NCI-H510A (cell line): ENCODE measurements around the gene PBXIP1.
"Not testable (repeated sequence)": the region's sequence is repeated elsewhere in the genome, so short reads cannot be mapped to it uniquely, and the experiment has no call there.

Experiments used
- DNase-seq: peaks from one replicate; lab custom pipeline; 2025; lab: John Stamatoyannopoulos, UW

PBXIP1 gene, protein sequence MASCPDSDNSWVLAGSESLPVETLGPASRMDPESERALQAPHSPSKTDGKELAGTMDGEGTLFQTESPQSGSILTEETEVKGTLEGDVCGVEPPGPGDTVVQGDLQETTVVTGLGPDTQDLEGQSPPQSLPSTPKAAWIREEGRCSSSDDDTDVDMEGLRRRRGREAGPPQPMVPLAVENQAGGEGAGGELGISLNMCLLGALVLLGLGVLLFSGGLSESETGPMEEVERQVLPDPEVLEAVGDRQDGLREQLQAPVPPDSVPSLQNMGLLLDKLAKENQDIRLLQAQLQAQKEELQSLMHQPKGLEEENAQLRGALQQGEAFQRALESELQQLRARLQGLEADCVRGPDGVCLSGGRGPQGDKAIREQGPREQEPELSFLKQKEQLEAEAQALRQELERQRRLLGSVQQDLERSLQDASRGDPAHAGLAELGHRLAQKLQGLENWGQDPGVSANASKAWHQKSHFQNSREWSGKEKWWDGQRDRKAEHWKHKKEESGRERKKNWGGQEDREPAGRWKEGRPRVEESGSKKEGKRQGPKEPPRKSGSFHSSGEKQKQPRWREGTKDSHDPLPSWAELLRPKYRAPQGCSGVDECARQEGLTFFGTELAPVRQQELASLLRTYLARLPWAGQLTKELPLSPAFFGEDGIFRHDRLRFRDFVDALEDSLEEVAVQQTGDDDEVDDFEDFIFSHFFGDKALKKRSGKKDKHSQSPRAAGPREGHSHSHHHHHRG

DNA sequence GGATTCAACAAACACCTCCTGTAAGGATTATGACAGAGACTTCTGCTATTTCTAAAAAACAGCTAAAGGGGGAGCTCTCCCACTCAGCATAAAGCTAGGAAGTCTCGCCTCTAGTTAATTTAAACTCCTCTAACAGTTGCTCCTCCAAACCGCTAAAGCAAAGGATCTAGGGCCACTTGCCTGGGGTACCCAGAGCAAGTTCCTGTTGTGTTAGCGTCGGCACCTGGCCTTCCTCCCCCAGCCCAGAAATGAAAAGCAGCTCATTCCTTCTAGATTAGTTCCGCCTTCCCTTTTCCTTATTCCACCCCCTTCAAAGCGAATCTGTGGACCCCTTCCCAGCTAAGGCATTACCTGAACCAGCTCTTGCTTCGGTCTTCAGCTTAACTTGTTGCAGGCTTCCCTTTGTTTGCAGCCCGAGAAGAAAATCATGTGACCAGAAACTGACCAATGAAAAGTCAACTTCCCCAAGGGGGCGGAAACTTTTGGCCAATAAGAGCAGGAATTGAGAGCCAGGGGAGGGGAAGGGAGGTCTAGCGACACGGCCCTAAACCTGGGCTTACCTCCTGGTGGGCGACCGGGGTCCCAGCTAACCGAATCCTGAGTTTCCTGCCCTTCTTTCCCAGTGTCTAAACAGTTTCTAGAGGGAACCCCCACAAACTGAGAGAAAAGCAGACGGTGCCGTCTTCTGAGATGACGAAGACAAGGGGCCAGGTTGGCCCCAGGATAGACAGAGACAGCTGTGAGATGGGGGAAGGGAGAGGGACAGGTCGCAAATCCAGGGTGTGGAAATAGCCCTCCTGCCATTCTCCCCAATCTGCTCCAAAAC lies at the start of gene PBXIP1:
Gene PBXIP1 (minus strand): TSS at position 382 of the 826 bp plus-strand sequence. CDS start 2,378 bp downstream, outside the sequence.
- DNase-seq, result peak; percentile 73

DNA sequence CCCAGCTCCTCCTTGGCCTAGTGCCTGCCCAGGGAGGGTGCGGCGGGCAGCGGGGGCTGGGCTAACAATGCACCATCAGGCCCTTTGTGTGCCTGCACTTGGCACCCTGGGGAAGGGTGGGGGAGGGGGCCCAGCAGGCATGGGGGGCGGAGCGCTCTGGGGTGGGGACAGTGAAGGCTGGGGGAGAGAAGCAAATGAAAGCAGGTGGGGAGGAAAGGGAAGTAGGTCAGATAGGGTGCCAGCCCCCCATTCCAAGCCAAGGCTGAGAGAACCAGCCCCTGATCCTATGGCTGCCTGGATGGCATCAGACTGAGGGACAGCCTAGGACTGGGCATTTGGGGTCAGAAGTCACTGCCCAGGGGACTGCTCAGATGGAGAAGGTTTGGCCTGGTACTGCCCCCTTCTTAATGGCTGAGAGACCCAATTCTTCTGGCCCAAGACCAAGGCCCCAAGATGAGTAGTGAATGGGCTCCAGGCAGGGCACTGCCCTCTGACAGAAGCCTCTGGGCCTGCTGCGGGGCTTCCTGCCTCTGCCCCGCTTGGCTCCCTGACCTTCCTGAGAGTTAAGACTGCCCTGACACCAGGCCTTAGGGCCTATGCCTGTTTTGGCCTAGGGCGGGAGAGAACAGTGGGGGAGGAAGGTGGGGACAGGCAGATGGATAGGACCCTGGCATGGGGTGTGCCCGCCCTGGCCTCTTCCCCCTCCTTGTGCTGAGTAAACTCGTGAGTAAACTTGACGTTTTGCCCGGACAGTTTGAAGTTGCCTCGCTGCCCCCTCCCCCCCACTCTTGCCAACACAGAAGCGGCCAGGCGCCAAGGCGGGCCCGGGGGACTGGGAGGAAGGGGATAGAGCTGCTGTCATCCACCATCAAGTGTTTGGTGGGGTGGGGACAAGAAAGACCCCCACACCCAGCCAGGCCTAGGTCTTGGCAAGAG lies 49.4 kb upstream of the PBXIP1 start:
- no peak for DNase-seq

DNA sequence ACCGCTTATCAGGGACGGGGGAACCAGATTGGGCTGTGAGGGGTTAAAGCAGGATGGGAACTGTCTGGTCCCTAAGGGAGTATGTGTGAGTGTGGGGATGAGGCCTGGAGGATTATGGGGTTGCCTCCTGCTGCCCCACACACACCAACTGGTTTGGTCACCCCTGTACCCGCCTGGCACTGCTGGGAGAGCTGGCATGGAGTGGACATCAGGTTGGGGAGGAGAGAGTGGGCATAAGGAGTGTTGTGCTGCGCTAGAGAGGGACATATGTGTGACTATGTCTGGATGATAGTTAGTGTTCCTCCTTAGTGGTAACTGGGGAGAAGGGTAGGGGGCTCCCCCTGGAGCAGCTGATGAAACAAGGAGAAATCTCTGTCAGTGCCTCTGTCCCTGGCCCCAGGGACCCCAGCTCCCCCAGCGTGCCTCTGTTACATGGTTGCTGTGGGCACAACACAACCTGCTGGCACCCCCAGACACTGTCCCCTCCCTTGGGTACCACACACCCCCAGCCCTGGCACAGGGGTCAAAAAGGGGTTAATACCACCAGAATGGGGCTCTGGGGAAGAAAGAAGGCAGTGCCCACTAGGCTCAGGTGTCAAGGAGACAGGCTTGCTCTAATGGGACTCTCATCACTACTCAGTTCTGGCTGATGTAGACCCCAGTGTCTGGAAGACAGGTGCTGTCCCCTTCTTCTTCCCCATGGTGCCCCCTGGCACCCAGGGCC lies 48.6 kb upstream of the PBXIP1 start:
- DNase-seq, result no peak

DNA sequence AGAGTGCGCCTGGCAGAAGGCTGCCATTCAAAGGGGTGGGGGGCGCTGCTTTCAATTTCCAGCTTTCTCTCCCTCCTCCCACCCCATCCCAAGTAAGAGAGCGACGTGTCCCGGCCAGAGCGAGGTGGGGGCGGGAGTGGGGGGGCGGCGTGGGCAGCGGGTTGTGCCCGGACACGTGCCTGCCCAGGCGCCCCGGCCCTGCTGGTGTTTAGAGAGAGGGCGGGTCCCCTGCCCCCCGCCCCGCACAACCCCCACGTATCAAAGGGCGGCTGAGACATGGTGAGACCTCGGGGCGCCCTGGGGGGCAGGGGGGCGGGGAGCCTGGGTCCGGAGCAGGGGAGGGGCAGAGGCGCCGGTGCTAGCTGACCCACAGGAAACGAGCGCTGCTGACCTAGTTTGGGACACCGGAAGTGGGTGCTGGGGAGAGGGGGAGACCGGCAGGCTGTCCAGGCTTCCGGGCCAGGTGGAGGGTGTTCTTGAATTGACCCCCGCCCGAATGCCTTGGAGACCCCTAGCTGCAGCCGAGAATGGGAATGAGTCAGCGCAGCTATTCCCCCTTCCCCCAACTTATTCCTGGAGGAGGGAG lies 48.0 kb upstream of the PBXIP1 start:
- no peak for DNase-seq

DNA sequence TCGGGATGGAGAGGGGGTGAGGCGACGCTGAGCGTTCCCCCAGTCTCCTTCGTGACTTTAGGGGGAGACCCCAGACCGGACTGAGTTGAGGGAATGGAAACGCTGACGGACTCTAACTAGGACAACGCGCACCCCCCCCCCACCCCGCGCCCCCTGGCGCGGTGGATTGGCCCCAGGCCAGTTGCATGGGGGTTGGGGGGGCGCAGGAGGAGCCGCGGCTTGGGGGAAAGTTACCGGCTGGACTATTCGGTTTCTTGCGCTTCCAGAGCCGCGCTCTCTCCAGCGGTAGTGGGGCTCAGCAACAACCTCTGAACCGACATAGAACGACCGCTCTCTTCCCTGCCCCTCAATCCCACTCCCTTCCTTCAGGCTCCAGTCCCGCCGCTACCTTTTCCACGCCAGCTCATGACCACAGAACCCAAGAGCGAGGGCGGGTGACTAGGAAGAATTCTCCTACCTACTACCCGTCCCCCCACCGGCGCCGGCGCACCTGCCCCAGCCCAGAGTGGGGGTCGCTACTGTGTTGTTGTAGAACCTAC lies 47.4 kb upstream of the PBXIP1 start:
- no peak for DNase-seq

DNA sequence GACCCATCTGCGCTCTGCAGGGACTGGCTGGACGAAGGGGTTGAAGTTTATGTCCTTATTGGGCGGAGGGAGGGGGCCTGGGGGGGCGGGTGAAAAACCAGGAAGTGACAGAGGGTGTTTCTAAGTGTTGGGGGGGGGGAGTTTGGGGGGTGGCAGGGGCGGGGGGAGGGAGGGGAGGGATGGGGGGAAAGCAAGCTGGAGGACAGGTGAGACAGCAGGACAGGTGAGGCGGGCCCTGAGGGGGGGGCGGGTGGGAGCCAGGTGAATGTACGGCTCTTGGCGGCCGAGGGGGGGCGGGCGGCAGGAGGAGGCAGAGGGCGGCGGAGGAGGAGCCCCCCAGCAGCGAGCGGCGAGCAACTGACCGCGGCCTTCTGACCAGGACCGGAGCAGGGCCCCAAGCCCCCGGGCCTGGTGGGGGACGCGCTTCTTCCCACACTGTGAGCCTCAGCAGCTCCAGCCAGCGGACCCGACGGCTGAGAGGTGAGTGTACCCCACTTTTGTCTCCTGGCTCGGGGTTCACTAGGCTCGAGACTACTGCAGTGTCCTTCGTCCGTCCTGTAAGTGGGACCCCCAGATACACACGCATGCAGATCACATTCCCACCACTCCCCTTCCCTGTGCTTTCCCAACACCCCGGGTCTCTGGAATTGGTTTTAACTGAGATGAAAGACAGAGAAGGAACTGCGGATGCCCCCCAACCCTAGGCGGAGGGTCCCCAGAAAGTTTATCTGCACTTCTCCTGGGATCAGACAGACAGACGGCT lies 46.7 kb upstream of the PBXIP1 start, which contains the start of gene ZBTB7B:
Gene ZBTB7B (plus strand): TSS at position 339 of the 763 bp plus-strand sequence. CDS start 11,859 bp downstream, outside the sequence.
- DNase-seq, result no peak

DNA sequence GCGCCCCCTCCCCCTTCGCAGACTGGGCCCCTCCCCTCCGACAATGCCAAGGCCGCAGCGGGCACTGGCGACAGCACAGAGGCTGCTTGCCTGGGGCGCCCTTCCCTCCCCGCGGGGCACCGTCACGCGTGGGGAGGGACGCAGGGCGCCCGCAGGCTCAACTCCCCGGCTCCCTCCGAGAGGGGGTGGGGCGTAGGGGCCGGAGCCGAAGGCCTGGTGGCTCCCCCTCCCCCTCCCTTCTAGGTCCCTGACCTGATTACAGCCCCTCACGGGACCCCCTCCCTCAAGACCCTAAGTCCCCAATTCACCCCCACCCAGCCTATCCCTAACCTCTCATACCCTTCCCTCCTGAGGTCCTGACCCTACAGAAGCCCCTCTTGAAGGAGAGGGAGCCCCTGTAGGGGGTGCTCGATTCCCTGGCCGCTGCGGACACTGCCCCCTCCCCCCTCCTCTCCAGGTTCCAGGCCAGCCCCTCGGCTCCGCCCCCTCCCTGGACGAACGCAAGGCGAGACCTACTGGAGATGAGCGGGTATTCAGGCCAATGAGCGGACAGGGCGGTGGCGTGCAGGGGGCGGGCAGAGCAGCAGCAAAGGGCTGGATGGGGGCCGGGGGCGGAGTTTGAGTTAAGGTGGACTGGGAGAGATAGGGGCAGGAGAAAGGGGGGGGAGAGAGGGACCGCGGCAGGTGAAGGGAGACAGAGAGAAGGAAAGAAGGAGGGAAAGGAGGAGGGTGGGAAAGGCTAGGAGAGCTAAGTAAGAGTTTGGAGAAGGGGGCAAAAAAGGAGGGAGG lies 46.0 kb upstream of the PBXIP1 start:
- DNase-seq, result peak; percentile 99

DNA sequence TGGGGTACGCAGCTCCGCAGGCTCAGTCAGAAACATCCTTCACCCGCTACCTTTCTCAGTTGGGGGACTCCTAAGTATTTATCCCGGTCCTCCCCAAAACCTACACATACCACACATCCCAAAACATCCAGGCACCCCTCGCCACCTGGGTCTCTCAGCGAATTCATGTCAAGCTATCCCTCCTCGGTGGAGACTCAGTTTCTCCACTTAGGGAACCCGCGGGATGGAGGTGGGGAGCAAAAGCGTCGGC lies 45.5 kb upstream of the PBXIP1 start:
- no peak for DNase-seq

DNA sequence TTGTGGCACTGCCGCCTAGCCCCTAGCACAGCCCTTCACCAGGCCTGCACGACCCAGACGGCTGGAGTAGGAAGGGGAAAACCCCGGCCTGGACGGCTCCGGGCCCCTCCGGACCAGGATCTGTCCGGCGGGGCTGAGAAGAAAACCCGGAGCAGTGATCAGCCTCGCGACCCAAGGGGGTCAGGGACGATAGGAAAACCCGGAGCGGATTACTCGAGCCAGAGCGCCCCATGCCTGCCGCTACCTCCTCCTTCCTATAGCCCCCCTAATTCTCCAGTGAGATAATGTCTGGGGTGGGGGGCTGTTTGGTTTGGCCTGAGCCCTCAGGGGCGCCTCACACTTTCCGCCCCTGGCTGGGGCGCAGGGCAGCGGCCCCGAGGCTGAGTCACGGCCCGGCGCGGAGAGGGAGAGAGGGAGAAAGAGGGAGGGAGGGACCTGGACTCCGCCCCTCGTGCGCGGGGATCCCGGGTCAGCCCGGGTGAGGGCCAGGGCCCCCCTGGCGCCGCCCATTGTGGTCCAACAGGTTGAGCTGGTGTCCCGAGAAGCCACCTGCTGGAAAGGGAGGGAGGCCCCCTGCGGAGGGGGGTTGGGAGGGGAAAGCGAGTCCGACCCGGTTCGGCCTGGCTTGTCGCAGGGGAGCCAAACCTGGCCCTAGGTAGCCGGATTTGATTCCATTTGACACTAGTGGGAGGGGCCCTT lies 45.0 kb upstream of the PBXIP1 start:
- peak; percentile 95 for DNase-seq

DNA sequence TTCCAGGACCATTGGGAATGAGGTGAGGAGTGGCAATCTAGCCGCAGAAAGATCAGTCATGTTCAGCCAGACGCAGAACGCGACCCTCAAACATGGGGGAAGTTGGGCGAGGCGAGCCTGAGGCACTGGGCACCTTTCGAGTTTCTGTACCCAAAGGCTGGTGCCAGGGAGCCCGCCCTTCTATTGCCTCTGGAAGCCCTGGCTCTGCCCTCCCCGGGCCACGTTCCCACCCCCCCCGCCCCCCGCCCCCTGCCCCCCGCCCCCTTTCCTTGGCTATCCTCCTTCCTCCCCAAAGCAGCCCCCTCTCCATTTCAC lies 44.5 kb upstream of the PBXIP1 start:
- DNase-seq, result no peak

DNA sequence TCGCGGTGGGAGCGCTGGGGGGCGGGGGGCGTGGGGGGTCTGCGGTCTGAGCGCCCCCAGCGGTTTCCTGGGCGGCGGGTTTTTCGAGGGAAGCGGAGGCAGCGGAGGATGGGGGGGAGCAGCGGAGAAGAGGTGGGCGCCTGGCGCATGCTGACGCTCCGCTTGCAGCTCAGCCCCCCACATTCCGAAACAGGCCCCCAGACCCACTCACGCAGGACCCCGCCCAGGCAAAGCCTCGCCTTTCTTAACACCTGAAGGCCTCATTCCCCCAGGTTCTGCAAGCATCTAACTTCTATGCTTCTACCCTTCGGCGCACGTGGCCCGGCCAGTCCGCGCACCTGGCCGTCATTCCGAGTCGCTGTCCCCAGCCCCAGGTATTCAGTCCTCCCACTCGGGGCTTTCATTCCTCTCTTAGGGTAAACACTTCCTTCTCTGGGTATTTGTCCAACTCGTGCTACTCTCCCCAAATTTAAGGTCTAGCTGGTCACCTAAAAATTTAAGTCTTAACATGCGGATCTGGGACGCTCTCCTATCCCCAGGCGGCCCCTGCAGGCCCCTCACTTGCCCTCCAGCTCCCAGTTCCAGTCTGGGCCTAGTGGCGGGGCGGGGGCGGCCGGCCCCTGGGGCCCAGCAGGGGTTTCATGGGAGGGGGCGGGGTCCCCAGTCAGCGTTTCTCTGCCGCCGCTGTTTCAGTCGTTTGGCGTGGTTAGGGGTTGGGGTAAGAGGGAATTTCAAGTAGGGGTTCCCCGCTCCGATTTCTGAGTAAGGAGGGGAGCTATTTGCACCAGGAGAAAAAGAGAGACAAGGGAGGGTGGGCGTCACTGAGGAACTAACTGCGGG lies 43.9 kb upstream of the PBXIP1 start:
- DNase-seq, result no peak

DNA sequence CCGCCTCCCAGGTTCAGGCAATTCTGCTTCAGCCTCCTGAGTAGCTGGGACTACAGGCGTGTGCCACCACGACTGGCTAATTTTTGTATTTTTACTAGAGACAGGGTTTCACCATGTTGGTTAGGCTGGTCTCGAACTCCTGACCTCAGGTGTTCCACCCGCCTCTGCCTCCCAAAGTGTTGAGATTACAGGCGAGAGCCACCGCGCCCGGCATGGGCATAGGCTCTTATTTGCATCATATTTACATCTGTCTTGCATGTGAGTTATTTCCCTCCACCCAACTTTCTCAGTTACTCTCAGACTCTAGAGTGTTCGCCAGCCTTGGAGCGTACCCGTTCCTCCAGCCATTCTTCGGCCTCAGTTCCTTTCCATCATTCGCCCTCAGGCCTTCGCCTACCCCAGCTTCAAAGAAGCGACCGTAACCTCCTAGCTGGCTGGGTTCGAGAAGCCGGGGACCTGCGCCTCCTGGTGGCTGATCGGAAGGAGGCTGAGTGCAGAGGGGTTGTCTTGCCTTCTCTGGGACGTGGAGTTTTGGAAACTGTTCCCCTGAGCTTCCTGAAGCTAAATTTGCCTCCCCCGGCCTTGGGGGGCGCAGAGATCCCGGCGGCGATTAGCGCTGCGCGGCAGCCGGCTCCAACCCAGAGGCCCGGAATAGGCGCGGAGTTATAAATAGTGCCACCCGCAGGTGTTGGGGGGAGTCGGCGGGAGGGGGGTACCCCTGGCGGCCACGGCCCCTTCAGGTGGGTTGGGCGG lies 43.1 kb upstream of the PBXIP1 start:
- no peak for DNase-seq

DNA sequence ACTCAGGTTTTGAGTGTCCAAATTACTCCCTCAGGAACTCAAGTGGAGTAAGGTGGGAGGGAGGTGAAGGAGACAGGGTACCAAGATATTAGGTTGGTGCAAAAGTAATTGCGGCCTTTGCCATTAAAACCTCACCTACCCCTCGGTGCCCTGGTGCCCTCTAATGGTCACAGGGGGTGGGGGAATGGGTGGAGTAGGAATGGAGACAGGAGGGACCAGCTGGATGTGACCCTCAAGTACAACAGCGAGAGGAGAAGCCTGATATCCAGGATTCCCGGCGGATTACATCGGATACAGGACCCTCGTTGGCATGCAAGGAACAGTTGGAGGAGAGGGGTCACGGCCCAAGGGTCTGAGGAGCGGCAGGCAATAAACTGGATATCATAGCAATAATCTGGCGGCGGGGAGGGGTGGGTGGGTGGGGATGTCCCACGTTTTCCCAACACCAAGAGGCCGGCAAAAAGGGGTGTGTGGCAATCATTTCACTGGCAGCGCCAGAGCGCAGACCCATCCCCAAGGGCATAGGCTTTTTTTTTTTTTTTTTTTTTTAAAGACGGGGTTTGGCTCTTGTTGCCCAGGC lies 42.4 kb upstream of the PBXIP1 start:
- no peak for DNase-seq

DNA sequence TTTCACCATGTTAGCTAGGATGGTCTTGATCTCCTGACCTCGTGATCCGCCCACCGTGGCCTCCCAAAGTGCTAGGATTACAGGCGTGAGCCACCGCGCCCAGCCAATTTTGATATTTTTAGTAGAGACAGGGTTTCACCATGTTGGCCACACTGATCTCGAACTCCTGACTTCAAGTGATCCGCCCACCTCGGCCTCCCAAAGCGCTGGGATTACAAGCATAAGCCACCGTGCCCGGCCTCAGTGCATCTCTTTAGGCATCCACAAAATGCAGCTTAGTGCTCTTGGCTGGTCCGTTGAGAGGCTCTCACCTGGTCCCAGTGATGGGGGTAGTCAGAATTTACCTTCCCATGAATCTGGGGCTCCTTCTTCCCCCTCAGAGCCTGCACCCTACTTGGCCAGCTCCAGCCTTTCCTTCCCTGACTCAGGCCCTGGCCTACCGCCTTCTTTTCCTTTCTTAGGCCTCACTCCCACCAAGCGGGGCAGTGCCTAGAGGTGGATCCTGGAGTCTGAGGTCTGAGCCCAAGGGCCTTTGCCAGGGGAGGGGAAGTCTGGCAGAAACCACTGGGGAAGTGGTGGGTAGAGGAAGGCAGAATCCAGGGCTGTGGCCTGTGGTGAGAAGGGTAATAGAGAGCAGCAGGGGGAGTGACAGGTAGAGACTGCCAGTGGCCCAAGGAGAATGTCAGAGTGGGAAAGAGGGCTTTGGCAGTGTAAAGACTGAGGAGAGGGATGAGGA lies 41.2 kb upstream of the PBXIP1 start:
- no peak for DNase-seq

DNA sequence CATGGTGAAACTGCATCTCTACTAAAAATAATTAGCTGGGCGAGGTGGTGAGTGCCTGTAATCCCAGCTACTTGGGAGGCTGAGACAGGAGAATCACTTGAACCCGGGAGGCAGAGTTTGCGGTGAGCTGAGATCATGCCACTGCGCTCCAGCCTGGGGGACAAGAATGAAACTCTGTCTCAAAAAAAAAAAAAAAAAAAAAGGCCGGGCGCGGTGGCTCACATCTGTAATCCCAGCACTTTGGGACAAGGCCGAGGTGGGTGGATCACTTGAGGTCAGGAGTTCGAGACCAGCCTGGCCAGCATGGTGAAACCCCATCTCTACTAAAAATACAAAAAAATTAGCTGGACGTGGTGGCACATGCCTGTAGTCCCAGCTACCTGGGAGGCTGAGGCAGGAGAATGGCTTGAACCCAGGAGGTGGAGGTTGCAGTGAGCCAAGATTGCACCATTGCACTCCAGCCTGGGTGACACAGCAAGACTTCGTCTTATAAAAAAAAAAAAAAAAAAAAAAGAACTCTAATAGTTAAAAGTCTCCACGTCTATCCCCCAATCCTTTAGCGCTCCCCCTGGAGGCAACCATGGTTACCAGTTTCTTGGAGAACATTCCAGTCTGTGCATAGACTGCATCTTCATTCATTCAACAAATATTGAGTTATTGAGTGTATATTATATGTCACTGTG lies 39.5 kb upstream of the PBXIP1 start:
- DNase-seq, result not testable (repeated sequence)
